Lower leg skin (tissue), 4 donors: Measurements from ENCODE around the gene DNMBP. TPM values are rescaled to one million over a fixed set of nuclear protein-coding genes. Genes with fewer than 3 reads are reported as not detected.
A peak's percentile ranks its signal among the peaks of the same experiment; 100 is the strongest.

Source experiments
- DNase-seq, 2 donors: peaks; one replicate each; pipeline ENCODE4 v3.0.0-alpha.2; 2019; ENCODE audit warnings: low spot score in 2 of 2
- H3K4me3 ChIP-seq: fragments of 200-600 bp; sonication (generic); 2 replicates; pipeline ENCODE4 v1.5.1; 2017; ENCODE audit warnings: mild to moderate bottlenecking, low read depth; ENCODE audit not compliant: poor library complexity, severe bottlenecking
- CTCF ChIP-seq, 3 donors: fragments of 450-650 bp; IDR thresholded peaks; one replicate each; pipeline ENCODE4 v1.5.1; 2016; ENCODE audit warnings: antibody characterized with exemption in 3 of 3, mild to moderate bottlenecking in 3 of 3, moderate library complexity in 2 of 3
- POLR2A ChIP-seq, 2 donors: fragments of 450-650 bp; IDR thresholded peaks; one replicate each; pipeline ENCODE4 v1.6.1; 2016 to 2017; ENCODE audit warnings: antibody characterized with exemption in 2 of 2, mild to moderate bottlenecking in 1 of 2, moderate library complexity in 1 of 2
- WGBS, 2 donors: methylation state at CpG; one replicate each; pipeline ENCODE4 v1.1.5; 2018; 5-methylcytosine and 5-hydroxymethylcytosine counted together
- intact Hi-C: fragments of 100-400 bp; cut with DNase I; formaldehyde crosslinking; loops from one replicate; pipeline ENCODE4 v1.15.0; 2023; ENCODE audit warnings: low total_unique reads
- total RNA-seq, 4 donors: library from RNA; depleted of rRNA; stranded (reverse); fragments of >200 nt; gene quantifications; one replicate each; pipeline ENCODE4 v1.1.0, GENCODE V29; 2016

The DNMBP gene
- total RNA-seq, 4 donors from 2014 or later, result 39.8 to 78.0 (median 61.9) TPM

GRCh38 chr10:100024748-100025147 is 15.0 kb upstream of the DNMBP start:
- no peak for TF ChIP-seq CTCF (IDR thresholded peaks at IDR 0.05)
- no peak for TF ChIP-seq POLR2A (IDR thresholded peaks at IDR 0.05)
- WGBS, 2 donors, result 93 to 96% methylated on average over 11 of the region's 11 CpGs
- peak in 1 of 2 donors; percentile 37 for DNase-seq
- H3K4me3 ChIP-seq, result no peak overlapping the region
- intact Hi-C loops, result no loop called here

- DNase-seq, result no peak
- intact Hi-C loops, result no loop called here
- WGBS, 2 donors, result 61 to 63% methylated on average over 2 of the region's 2 CpGs
- no peak for TF ChIP-seq POLR2A (IDR thresholded peaks at IDR 0.05)
- TF ChIP-seq CTCF (IDR thresholded peaks at IDR 0.05), result no peak
- no peak overlapping the region for H3K4me3 ChIP-seq
These were observed 12.7 kb upstream of the DNMBP start for GRCh38 chr10:100022403-100022802.

- WGBS, 2 donors, result 86 to 93% methylated on average over 1 of the region's 1 CpG
- no peak overlapping the region for H3K4me3 ChIP-seq
- DNase-seq, result no peak
- TF ChIP-seq POLR2A (IDR thresholded peaks at IDR 0.05) (no peak), CTCF (IDR thresholded peaks at IDR 0.05) (no peak)
- intact Hi-C loops, result no loop called here
These were observed 11.6 kb upstream of the DNMBP start for GRCh38 chr10:100021322-100021721.

- WGBS, 2 donors, result 73 to 77% methylated on average over 6 to 11 of the region's 11 CpGs
- intact Hi-C loops, result no loop called here
- DNase-seq, result peak in 1 of 2 donors; percentile 54
These were observed 11.1 kb upstream of the DNMBP start for GRCh38 chr10:100020886-100021253.

GRCh38 chr10:100020142-100020885 is 10.6 kb upstream of the DNMBP start:
- intact Hi-C loops, result no loop called here
- H3K4me3 ChIP-seq, result no peak overlapping the region
- TF ChIP-seq CTCF (IDR thresholded peaks at IDR 0.05) (no peak), POLR2A (IDR thresholded peaks at IDR 0.05) (no peak)
- DNase-seq, result peak in 1 of 2 donors; percentile 5
- WGBS, 2 donors, result 54 to 61% methylated on average over 5 of the region's 5 CpGs

More at GRCh38 chr10:100020886-100021253, 11.1 kb upstream of the DNMBP start:
- no peak overlapping the region for H3K4me3 ChIP-seq
- TF ChIP-seq CTCF (IDR thresholded peaks at IDR 0.05) (no peak), POLR2A (IDR thresholded peaks at IDR 0.05) (no peak)

GRCh38 chr10:100019787-100020141 is 10.0 kb upstream of the DNMBP start:
- TF ChIP-seq POLR2A (IDR thresholded peaks at IDR 0.05) (no peak), CTCF (IDR thresholded peaks at IDR 0.05) (no peak)
- DNase-seq, result peak in 1 of 2 donors; percentile 48
- H3K4me3 ChIP-seq, result no peak overlapping the region
- 32 to 42% methylated on average over 3 of the region's 3 CpGs for WGBS, 2 donors
- intact Hi-C loops, result no loop called here
